ENCODE measurements around the gene OR2AJ1. TPM values are rescaled to one million over a fixed set of nuclear protein-coding genes. Genes with fewer than 3 reads are reported as not detected.

The OR2AJ1 gene
- total RNA-seq, 1 donor from 2014 or later, result not detected

DNA sequence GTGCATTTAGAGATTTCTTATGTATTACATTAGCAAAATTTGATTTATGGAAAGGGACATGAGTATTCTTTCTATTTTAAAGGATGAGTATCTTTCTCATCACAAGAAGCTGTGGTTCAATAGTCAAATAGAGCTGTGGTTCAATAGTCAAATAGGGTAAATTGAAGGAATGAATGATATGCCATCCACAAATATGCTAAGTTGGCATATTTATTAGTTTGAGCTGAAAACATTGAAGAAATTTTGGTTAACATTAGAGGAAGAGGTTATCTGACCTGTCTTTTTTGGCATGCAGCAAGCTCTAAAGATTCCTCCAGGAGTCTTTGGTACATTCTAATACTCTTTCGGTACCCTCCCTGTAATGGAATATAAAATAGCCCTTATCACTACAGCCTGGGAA, 28.7 kb downstream of the OR2AJ1 start:
- Mint-ChIP-seq H3K36me3 (ENCODE audit: insufficient read depth) (no peaks in the 10 kb centered on the region), H3K27me3 (no peaks in the 10 kb centered on the region)

DNA sequence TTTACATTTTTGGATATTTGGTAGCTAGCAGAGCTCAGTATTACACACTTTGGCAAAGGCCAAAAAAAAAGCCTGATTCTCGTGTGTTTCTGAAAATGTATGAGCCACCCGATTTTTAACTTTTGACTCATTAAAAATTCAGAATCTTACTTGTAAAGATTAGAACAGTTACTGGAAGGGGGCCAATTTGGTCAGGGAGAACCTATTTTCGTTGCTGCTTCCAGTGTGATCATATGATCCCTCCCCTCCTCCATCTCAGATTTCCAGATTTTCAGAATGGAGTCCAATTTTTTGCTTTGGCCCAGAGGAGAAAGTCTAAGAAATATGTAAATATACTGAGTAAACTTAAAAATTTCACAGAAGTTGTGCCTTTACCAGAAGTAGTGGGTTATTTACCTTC, 37.1 kb downstream of the OR2AJ1 start:
- no peak for DNase-seq (ENCODE audit: low spot score, unreplicated experiment)
- TF ChIP-seq, protein P1, sequence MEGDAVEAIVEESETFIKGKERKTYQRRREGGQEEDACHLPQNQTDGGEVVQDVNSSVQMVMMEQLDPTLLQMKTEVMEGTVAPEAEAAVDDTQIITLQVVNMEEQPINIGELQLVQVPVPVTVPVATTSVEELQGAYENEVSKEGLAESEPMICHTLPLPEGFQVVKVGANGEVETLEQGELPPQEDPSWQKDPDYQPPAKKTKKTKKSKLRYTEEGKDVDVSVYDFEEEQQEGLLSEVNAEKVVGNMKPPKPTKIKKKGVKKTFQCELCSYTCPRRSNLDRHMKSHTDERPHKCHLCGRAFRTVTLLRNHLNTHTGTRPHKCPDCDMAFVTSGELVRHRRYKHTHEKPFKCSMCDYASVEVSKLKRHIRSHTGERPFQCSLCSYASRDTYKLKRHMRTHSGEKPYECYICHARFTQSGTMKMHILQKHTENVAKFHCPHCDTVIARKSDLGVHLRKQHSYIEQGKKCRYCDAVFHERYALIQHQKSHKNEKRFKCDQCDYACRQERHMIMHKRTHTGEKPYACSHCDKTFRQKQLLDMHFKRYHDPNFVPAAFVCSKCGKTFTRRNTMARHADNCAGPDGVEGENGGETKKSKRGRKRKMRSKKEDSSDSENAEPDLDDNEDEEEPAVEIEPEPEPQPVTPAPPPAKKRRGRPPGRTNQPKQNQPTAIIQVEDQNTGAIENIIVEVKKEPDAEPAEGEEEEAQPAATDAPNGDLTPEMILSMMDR (IDR thresholded peaks at IDR 0.05; ENCODE audit: unreplicated experiment), result no peak
- H3K4me1 Mint-ChIP-seq (ENCODE audit: low read depth), result no peaks in the 10 kb centered on the region

More for the DNA sequence above, 28.7 kb downstream of the OR2AJ1 start:
- DNase-seq (ENCODE audit: low spot score, unreplicated experiment), result no peak
- TF ChIP-seq, protein P1 (IDR thresholded peaks at IDR 0.05; ENCODE audit: unreplicated experiment), result no peak
- Mint-ChIP-seq H3K9me3 (ENCODE audit: low read depth) (peaks cover 49% of the 10 kb centered on the region), H3K4me1 (ENCODE audit: low read depth) (no peaks in the 10 kb centered on the region), H3K27ac (no peak overlapping the region), H3K4me3 (ENCODE audit: low read depth) (no peak overlapping the region)

DNA sequence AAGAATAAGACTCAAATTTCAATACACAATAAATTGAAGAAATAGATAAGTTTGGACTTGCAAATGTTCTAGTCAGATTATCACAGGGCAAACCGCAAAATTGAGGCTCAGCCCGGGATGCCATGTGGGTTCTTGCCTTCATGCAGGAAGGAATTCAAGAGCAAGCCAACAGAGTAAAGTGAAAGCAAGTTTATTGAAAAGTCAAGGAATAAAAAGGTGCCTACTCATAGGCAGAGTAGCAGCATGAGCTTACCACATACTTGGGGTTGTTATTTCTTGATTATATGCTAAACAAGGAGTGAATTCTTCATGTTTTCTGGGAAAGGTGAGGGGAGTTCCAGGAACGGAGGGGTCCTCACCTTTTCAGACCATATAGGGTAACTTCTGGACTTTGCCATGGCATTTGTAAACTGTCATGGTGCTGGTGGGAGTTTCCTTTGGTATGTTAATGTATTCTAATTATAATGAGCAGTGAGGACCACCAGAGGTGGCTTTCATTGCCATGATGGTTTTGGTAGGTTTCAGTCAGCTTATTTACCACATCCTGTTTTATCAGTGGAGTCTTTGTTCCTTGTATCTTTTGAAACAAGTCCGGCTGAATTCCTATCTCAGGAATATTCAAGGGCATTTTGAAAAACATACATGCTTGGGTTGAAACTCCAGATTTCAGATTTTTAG, 38.4 kb downstream of the OR2AJ1 start:
- Mint-ChIP-seq H3K27ac (no peak overlapping the region), H3K9me3 (ENCODE audit: low read depth) (peaks cover 53% of the 10 kb centered on the region), H3K36me3 (ENCODE audit: insufficient read depth) (peaks cover 2% of the 10 kb centered on the region), H3K4me3 (ENCODE audit: low read depth) (no peak overlapping the region), H3K27me3 (no peaks in the 10 kb centered on the region), H3K4me1 (ENCODE audit: low read depth) (no peaks in the 10 kb centered on the region)
- DNase-seq (ENCODE audit: low spot score, unreplicated experiment), result no peak
- TF ChIP-seq, protein P1 (IDR thresholded peaks at IDR 0.05; ENCODE audit: unreplicated experiment), result no peak

More for the DNA sequence above, 37.1 kb downstream of the OR2AJ1 start:
- Mint-ChIP-seq H3K36me3 (ENCODE audit: insufficient read depth) (peaks cover 2% of the 10 kb centered on the region), H3K27me3 (no peaks in the 10 kb centered on the region), H3K9me3 (ENCODE audit: low read depth) (peaks cover 49% of the 10 kb centered on the region), H3K27ac (no peak overlapping the region), H3K4me3 (ENCODE audit: low read depth) (no peak overlapping the region)

DNA sequence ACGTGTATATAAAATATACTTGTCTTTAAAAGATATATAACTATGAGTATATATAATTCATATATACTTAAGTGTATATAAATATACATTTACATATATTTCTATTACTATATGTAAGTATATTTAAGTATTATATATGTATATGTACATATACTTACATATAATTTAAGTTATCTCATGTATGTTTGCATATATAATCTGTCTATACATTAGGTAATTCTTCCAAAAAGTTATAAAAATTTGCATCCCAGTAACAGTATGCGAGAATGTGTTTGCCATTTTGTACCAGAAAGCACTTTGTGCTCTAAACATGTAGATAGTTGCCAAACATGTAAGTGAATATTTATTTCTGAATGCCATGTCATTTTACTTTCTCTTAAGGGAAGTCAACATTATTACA, 40.2 kb downstream of the OR2AJ1 start, which contains the start of gene OR2AK2:
Gene OR2AK2, plus strand, starts transcription at position 301 of the 400 bp plus-strand sequence. CDS start 144 bp downstream, outside the sequence.
- no peak for DNase-seq (ENCODE audit: low spot score, unreplicated experiment)
- H3K27me3 Mint-ChIP-seq, result no peaks in the 10 kb centered on the region
- TF ChIP-seq, protein P1 (IDR thresholded peaks at IDR 0.05; ENCODE audit: unreplicated experiment), result no peak
- H3K36me3 Mint-ChIP-seq (ENCODE audit: insufficient read depth), result peaks cover 2% of the 10 kb centered on the region
- no peaks in the 10 kb centered on the region for H3K4me1 Mint-ChIP-seq (ENCODE audit: low read depth)
- H3K27ac Mint-ChIP-seq, result no peak within 1 kb of the TSS
- no peak within 1 kb of the TSS for H3K4me3 Mint-ChIP-seq (ENCODE audit: low read depth)
- H3K9me3 Mint-ChIP-seq (ENCODE audit: low read depth), result peaks cover 51% of the 10 kb centered on the region

DNA sequence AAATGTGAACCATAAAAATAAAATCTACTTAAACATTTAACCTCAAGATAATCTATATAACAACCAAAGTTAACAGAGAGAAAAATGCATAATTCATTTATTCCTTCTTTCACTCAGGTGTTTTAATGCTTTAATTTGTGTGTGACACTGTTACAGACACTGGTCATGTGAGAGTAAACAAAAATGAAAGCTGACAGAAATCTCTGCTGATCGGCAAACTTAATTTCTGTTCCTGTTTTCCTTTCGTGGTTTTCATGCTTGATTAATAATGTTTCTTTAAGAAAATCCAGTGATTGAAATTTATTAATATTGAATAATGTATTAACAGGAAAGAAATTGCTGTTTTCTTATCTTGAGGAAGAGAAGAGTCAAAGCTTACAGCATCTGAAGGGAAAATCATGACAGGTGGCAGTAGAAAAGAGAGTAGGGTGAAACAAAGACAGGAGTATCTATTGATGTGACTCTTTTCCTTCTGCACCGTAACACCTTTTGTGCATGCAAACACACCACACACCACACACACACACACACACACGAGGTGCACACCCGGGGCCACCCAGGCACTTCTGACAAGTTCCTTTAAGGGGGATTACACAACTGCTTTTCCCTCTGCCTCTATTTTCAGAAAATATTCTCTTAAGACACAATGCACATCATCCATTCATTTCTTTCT, 42.0 kb downstream of the OR2AJ1 start:
- H3K27me3 Mint-ChIP-seq, result no peaks in the 10 kb centered on the region
- no peak overlapping the region for H3K4me3 Mint-ChIP-seq (ENCODE audit: low read depth)
- H3K9me3 Mint-ChIP-seq (ENCODE audit: low read depth), result peaks cover 47% of the 10 kb centered on the region
- no peaks in the 10 kb centered on the region for H3K36me3 Mint-ChIP-seq (ENCODE audit: insufficient read depth)
- no peaks in the 10 kb centered on the region for H3K4me1 Mint-ChIP-seq (ENCODE audit: low read depth)
- H3K27ac Mint-ChIP-seq, result no peak overlapping the region
- DNase-seq (ENCODE audit: low spot score, unreplicated experiment), result no peak
- TF ChIP-seq, protein P1 (IDR thresholded peaks at IDR 0.05; ENCODE audit: unreplicated experiment), result no peak

Other genes with a start within 250 kb of the OR2AJ1 start
- not detected in 2 replicates for gene OR13G1, start 245.2 kb upstream of the OR2AJ1 start, total RNA-seq
- not detected in 2 replicates for gene OR6F1, start 208.2 kb upstream of the OR2AJ1 start, total RNA-seq
- 0.33 TPM in 1 of 2 replicates, not detected in the other for gene OR14K1, start 186.3 kb upstream of the OR2AJ1 start, total RNA-seq
- gene OR14A2, start 176.7 kb upstream of the OR2AJ1 start, total RNA-seq, result not detected in 2 replicates
- gene OR1C1, start 164.3 kb upstream of the OR2AJ1 start, total RNA-seq, result not detected in 2 replicates
- gene OR14A16, start 100.8 kb upstream of the OR2AJ1 start, total RNA-seq, result not detected in 2 replicates
- not detected in 2 replicates for gene OR11L1, start 83.0 kb upstream of the OR2AJ1 start, total RNA-seq
- gene TRIM58, start 67.7 kb upstream of the OR2AJ1 start, total RNA-seq, result 1.1 and 1.2 TPM in 2 replicates
- gene OR2W3, start 29.3 kb upstream of the OR2AJ1 start, total RNA-seq, result 0.31 TPM in 1 of 2 replicates, not detected in the other
- not detected in 2 replicates for gene OR2T8, start 4.6 kb upstream of the OR2AJ1 start, total RNA-seq
- not detected in 2 replicates for gene OR2L8, start 24.0 kb downstream of the OR2AJ1 start, total RNA-seq
- not detected in 2 replicates for gene OR2AK2, start 40.3 kb downstream of the OR2AJ1 start, total RNA-seq
- not detected in 2 replicates for gene OR2L5, start 88.8 kb downstream of the OR2AJ1 start, total RNA-seq
- gene OR2L2, start 105.2 kb downstream of the OR2AJ1 start, total RNA-seq, result 0.14 and 0.22 TPM in 2 replicates
- not detected in 2 replicates for gene OR2L3, start 121.9 kb downstream of the OR2AJ1 start, total RNA-seq
- not detected in 2 replicates for gene OR2L13, start 170.3 kb downstream of the OR2AJ1 start, total RNA-seq
- not detected in 2 replicates for gene OR2M5, start 220.3 kb downstream of the OR2AJ1 start, total RNA-seq
- gene OR2M2, start 249.9 kb downstream of the OR2AJ1 start, total RNA-seq, result not detected in 2 replicates

Data from progenitor cell of endocrine pancreas (in vitro differentiated cells).